AG04449 (cell line): ENCODE measurements around the gene DZIP1.

Experiments
- CTCF ChIA-PET: fragments of 350-600 bp; formaldehyde crosslinking; extraction: SDS; loops from one replicate; lab custom pipeline; 2021; ENCODE audit warnings: antibody characterized with exemption; lab: Yijun Ruan, JAX
- POLR2A ChIA-PET: fragments of 400-600, 350-600 bp; formaldehyde crosslinking; extraction: SDS; loops from one replicate; lab custom pipeline; 2020; ENCODE audit warnings: antibody characterized with exemption, inconsistent platforms; lab: Yijun Ruan, JAX
- DNase-seq: peaks from one replicate; pipeline ENCODE4 v3.0.0-alpha.2; 2010; ENCODE audit warnings: low read depth, low spot score
- H3K4me3 ChIP-seq: 2 replicates; pipeline ENCODE4 v1.5.1; 2011; ENCODE audit warnings: low read depth, mild to moderate bottlenecking, control low read depth, low read length
- TF ChIP-seq, protein P1 (sequence below): IDR thresholded peaks from one replicate; pipeline ENCODE4 v1.5.1; 2011; ENCODE audit warnings: mild to moderate bottlenecking, moderate library complexity, low read length, control low read depth, inconsistent platforms; ENCODE audit not compliant: insufficient read depth; ENCODE audit errors: missing control alignments

DZIP1 gene

DNA sequence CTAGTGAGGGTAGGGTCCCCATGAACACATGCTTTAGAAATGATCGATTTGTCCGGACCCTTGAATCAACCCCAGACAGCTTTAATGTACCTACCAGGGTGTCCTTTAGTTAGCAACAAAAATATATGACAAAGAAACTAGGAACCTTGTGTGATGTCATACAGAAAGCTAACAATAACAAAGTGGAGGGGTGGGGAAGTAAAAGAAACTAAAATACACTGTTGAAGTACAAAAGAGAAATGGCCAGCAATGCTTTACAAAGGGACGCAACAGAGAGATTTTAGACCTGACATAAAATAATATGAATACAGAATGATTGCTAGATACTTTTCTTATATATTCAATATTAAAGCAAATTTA lies 40.0 kb downstream of the DZIP1 start:
- TF ChIP-seq, protein P1, sequence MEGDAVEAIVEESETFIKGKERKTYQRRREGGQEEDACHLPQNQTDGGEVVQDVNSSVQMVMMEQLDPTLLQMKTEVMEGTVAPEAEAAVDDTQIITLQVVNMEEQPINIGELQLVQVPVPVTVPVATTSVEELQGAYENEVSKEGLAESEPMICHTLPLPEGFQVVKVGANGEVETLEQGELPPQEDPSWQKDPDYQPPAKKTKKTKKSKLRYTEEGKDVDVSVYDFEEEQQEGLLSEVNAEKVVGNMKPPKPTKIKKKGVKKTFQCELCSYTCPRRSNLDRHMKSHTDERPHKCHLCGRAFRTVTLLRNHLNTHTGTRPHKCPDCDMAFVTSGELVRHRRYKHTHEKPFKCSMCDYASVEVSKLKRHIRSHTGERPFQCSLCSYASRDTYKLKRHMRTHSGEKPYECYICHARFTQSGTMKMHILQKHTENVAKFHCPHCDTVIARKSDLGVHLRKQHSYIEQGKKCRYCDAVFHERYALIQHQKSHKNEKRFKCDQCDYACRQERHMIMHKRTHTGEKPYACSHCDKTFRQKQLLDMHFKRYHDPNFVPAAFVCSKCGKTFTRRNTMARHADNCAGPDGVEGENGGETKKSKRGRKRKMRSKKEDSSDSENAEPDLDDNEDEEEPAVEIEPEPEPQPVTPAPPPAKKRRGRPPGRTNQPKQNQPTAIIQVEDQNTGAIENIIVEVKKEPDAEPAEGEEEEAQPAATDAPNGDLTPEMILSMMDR, result no peak
- CTCF ChIA-PET, result interaction anchor here (1.0 kb wide), 1 partner anchor 19 kb away, joined by 5 read pairs; no protein-coding TSS in a partner anchor
- POLR2A ChIA-PET, result no interaction called here
- H3K4me3 ChIP-seq, result no peak overlapping the region
- DNase-seq, result no peak

DNA sequence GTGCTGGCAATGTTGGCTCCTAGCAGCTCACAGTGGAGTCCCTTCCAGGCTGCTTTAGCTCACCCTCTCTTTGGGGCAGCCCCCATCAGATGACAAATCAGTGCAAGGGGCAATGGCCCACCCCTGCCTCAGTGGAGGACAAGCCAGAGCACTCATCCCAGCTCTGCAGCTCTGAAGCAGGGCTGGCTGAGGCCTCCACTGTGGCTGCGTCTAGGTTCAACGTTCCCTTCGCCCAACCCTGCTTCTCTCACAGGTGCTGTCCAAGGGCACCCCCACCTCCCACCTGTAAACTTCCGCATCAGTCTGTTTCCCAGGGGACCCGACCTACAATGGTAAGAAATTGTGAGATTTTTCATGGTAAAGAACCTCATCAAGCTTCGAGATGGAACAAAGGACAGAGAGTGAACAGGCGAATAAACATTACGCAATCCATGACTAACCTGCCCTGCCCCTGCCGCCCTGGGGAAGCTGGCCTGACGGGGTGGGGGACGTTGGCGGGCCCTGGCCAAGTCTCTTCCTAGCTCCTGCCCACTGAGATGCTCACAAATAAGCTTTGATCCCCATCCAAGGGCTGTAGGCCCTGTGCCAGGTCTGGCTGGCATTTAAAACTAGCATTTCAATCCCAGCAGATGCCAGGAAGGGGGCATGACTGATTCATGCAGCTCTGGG lies 40.5 kb downstream of the DZIP1 start:
- H3K4me3 ChIP-seq, result no peak overlapping the region
- DNase-seq, result no peak
- ChIA-PET POLR2A (no interaction called here), CTCF (interaction anchor here (1.0 kb wide), 1 partner anchor 20 kb away, joined by 5 read pairs; no protein-coding TSS in a partner anchor)
- TF ChIP-seq, protein P1, result no peak

DNA sequence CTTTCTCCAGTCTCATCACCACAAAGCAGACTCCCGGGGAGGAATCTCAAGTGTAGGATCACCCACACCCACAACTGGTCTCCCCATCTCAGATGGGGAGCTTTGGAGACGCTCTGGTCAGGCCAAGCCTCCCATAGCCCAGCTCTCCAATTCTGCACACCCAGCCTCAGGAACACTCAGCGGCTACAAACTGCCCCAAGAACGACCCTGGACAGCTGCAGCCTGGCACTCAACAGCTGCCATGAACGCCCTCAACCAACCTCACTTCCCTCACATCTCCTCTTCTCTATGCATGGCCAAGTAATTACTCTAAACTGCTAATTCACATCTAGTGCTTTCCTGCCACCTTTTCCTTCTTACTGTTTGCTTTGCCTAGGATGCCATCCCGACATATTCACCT lies 42.6 kb downstream of the DZIP1 start:
- no peak overlapping the region for H3K4me3 ChIP-seq
- TF ChIP-seq, protein P1, result no peak
- DNase-seq, result no peak
- POLR2A ChIA-PET, result no interaction called here
- CTCF ChIA-PET, result interaction anchor here (1.0 kb wide), 1 partner anchor 9 kb away, joined by 3 read pairs; no protein-coding TSS in a partner anchor

DNA sequence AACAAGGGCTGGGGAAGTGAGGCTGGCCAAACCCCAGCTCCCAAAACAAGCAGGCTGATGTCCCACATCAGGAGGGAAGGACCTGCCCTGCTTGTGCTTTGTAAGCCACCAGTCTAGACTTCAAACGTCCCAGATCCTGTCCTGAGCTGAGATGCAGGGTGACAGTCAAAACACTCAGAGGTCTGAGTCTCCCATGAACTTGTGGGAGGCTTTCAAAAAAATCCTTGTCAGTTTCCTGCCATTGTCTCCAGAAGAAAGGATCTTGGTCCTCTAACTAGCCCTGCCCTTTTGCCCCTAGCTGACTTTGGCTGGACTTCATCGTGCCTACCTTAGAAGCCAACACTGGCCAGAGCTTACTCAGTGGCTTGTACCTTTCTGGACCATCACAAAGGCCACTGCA lies 43.3 kb downstream of the DZIP1 start:
- CTCF ChIA-PET, result interaction anchor here (1.9 kb wide), 1 partner anchor 65 kb away, joined by 4 read pairs; no protein-coding TSS in a partner anchor
- POLR2A ChIA-PET, result no interaction called here
- TF ChIP-seq, protein P1, result no peak
- DNase-seq, result no peak
- H3K4me3 ChIP-seq, result no peak overlapping the region

DNA sequence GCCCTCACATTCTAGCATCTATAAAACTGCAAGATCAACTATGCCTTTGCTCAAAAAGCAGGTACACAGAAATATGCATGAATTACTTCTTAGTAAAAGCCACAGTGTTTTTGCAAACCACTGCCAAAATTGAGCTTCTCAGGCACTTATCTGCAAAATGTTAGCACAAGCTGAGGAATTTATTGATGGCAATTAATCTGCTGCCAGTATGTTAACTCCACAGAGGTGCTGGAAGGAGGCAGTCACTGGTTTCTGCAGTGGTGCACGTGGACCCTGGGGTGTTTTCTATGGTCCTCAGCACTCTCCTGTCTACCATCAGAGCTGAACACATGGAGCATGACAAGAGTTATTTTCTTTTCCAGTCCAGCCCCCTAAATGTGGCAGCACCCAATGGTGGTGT lies 47.8 kb downstream of the DZIP1 start:
- TF ChIP-seq, protein P1, result no peak
- DNase-seq, result no peak
- ChIA-PET CTCF (interaction anchor here (1.1 to 1.3 kb wide), 2 partner anchors 19 to 237 kb away, joined by 3 read pairs; no protein-coding TSS in a partner anchor), POLR2A (no interaction called here)
- H3K4me3 ChIP-seq, result no peak overlapping the region

DNA sequence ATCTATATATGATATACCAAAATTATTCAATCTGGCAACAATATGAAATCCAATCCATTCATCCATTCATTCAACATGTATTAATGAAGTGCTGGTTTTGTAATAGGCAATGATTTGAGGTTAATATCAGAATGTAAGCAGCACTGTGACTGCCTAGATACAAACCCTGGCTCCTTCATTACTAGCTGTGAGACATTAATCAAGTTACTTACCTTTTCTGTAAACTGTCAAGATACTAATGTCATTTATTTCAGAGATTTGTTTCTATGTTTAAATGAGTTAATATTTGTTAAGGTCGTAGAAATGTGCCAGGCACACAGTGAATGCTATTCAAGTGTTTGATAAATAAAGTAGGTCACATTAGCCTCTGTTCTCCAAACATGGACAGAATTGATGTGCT lies 51.0 kb downstream of the DZIP1 start:
- ChIA-PET POLR2A (no interaction called here), CTCF (interaction anchor here (0.9 to 2.4 kb wide), 3 partner anchors 31 to 404 kb away, joined by 3 to 9 read pairs (median 3); no protein-coding TSS in a partner anchor)
- no peak overlapping the region for H3K4me3 ChIP-seq
- DNase-seq, result no peak
- TF ChIP-seq, protein P1, result no peak
